Fibroblast of lung (primary cell): Measurements from ENCODE around the gene ROCK1. TPM values are rescaled to one million over a fixed set of nuclear protein-coding genes. Genes with fewer than 3 reads are reported as not detected.
"Not testable (repeated sequence)": the region's sequence is repeated elsewhere in the genome, so short reads cannot be mapped to it uniquely, and the experiment has no call there.

Experiments
- DNase-seq, 2 donors: peaks; one replicate each; pipeline versions ENCODE4 v3.0.0 to v3.0.0-alpha.2; 2010; ENCODE audit warnings: low read depth in 2 of 2
- H2AFZ ChIP-seq: 2 replicates; pipeline ENCODE4 v1.5.1; 2012; ENCODE audit warnings: low read length, control low read depth, inconsistent platforms
- H3K27ac ChIP-seq: 2 replicates; pipeline ENCODE4 v1.5.1; 2011; ENCODE audit warnings: low read length, control low read depth; ENCODE audit not compliant: insufficient read depth
- H3K27me3 ChIP-seq: 2 replicates; pipeline ENCODE4 v1.5.1; 2011; ENCODE audit warnings: mild to moderate bottlenecking, low read length; ENCODE audit not compliant: control insufficient read depth, insufficient read depth
- H3K36me3 ChIP-seq: 2 replicates; pipeline ENCODE4 v1.5.1; 2011; ENCODE audit warnings: low read length; ENCODE audit not compliant: control insufficient read depth, insufficient read depth
- H3K4me1 ChIP-seq: 2 replicates; pipeline ENCODE4 v1.5.1; 2011; ENCODE audit warnings: low read length; ENCODE audit not compliant: control insufficient read depth, insufficient read depth; ENCODE audit errors: extremely low read depth
- H3K4me2 ChIP-seq: 2 replicates; pipeline ENCODE4 v1.5.1; 2011; ENCODE audit warnings: low read length, control low read depth; ENCODE audit not compliant: insufficient read depth; ENCODE audit errors: extremely low read depth
- H3K4me3 ChIP-seq, 4 experiments: fragments of 200-600 bp in 1 of 4; sonication (generic) in 1 of 4; replicated peaks in 1 of 4; 2 replicates each; pipeline ENCODE4 v1.5.1; 2011 to 2016; ENCODE audit warnings: low read length in 4 of 4, low read depth in 3 of 4, mild to moderate bottlenecking in 3 of 4, control low read depth in 2 of 4, inconsistent platforms in 1 of 4, mixed read lengths in 1 of 4; ENCODE audit not compliant: insufficient read depth in 1 of 4; ENCODE audit errors: control extremely low read depth in 1 of 4
- H3K79me2 ChIP-seq: 2 replicates; pipeline ENCODE4 v1.5.1; 2012; ENCODE audit warnings: mild to moderate bottlenecking, low read length, inconsistent platforms; ENCODE audit not compliant: control insufficient read depth, insufficient read depth
- H3K9ac ChIP-seq: 2 replicates; pipeline ENCODE4 v1.5.1; 2011; ENCODE audit warnings: mild to moderate bottlenecking, low read length, control low read depth; ENCODE audit not compliant: insufficient read depth
- H3K9me3 ChIP-seq: 2 replicates; pipeline ENCODE4 v1.5.1; 2012; ENCODE audit warnings: low read depth, low read length; ENCODE audit not compliant: control insufficient read depth, insufficient read depth
- H4K20me1 ChIP-seq: 2 replicates; pipeline ENCODE4 v1.5.1; 2011; ENCODE audit warnings: low read length; ENCODE audit not compliant: control insufficient read depth, insufficient read depth; ENCODE audit errors: extremely low read depth
- CTCF ChIP-seq, 2 donors: IDR thresholded peaks in 1 of 2; conservative IDR thresholded peaks in 1 of 2; 1 replicate in 1 of 2; 2 replicates in 1 of 2; pipeline ENCODE4 v1.5.1; 2011 to 2012; ENCODE audit warnings: low read length in 2 of 2, control low read depth in 1 of 2, inconsistent platforms in 1 of 2, low read depth in 1 of 2, mild to moderate bottlenecking in 1 of 2
- EZH2 ChIP-seq: IDR thresholded peaks from 2 replicates; pipeline ENCODE4 v1.5.1; 2012; ENCODE audit warnings: low read length, control low read depth, mild to moderate bottlenecking; ENCODE audit errors: missing control alignments
- polyA plus RNA-seq, 2 donors: library from polyadenylated mRNA; depleted of rRNA in 1 of 2; stranded (reverse) in 1 of 2; unstranded in 1 of 2; fragments of >200 nt; gene quantifications; 2 replicates each; pipeline ENCODE4 v1.2.1, GENCODE V29; 2011 to 2012; ENCODE audit warnings: missing spikeins in 1 of 2
- total RNA-seq: library from RNA; depleted of rRNA; stranded (reverse); fragments of >200 nt; gene quantifications from 2 replicates; pipeline ENCODE4 v1.2.1, GENCODE V29; 2014

ROCK1 gene
- total and polyA plus RNA-seq, 2 donors (not counting 1 experiment from before 2014, with no cell fraction given), result 33.2 to 55.2 TPM

DNA sequence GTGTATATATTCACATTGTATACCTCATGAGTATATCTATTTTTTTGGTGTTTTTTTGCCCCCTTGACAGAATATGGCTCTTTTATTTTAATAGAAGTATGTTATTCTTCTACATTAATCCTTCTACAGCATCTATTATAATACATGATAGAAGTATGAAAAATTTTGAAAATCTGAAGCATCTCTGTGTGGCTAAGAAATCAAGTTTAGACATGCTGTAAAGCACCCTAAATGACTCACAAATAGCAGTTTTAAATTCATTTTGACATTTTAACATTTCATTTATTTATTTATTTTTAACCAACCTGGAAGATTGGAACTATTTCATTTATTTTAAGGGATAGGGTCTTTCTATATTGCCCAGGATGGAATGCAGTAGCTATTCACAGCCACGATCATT lies 33.8 kb upstream of the ROCK1 start:
- Histone ChIP-seq H3K36me3 (no peaks in the 10 kb centered on the region), H3K79me2 (no peaks in the 10 kb centered on the region), H3K27me3 (no peaks in the 10 kb centered on the region), H3K4me2 (no peak overlapping the region), H3K27ac (no peak overlapping the region), H2AFZ (no peak overlapping the region), H3K4me3 (no peak overlapping the region), H3K9me3 (no peaks in the 10 kb centered on the region), H3K9ac (no peak overlapping the region), H3K4me1 (peaks cover 4% of the 10 kb centered on the region), H4K20me1 (no peaks in the 10 kb centered on the region)
- DNase-seq, result no peak
- no peak for TF ChIP-seq CTCF (conservative IDR thresholded peaks at IDR 0.05 in 1 of 2, IDR thresholded peaks at IDR 0.05 in 1 of 2; ENCODE audit: low read depth in 1 of 2, low read length in 2 of 2)
- TF ChIP-seq EZH2, result no peak

DNA sequence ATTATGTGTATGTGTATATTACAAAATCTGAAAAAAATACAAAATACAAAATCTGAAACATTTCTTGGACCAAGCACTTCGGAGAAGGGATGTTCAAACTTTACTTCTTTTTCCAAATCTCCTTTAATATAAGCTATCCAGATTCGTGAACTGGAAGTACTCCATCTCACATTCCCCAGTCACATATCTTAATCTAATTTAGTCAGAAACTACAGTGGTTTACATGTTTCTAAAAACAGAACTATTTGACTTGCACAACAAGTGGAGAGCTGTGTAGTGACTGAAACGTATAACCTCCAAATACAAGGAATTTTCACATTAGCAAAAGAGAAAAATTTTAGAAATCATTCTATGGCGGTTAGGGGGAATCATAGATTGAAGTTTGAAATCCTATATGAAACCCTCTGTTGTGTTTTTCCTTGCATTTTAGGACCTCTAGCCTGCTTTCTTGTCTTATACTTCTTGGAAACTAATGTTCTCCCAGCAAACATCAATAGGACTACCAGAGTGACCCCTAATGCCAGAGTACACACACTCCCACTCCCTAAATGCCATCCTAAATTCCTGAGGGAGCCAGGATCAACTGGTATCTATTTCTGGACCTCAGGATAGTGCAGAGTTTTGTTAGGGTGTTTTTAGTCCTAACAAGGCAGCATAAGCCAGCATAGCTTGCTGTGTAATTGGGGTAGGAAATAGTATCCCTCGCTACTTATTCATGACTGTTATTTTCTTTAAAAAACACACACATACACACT lies 30.2 kb upstream of the ROCK1 start:
- Histone ChIP-seq H3K27me3 (no peaks in the 10 kb centered on the region), H3K79me2 (no peaks in the 10 kb centered on the region), H3K36me3 (no peaks in the 10 kb centered on the region), H3K27ac (no peak overlapping the region), H3K4me2 (no peak overlapping the region), H3K4me1 (peaks cover 4% of the 10 kb centered on the region), H2AFZ (peak overlapping the region; percentile 39), H4K20me1 (no peaks in the 10 kb centered on the region), H3K9me3 (no peaks in the 10 kb centered on the region), H3K4me3 (no peak overlapping the region), H3K9ac (no peak overlapping the region)
- no peak for DNase-seq
- TF ChIP-seq CTCF (conservative IDR thresholded peaks at IDR 0.05 in 1 of 2, IDR thresholded peaks at IDR 0.05 in 1 of 2; ENCODE audit: low read depth in 1 of 2, low read length in 2 of 2) (no peak), EZH2 (no peak)

DNA sequence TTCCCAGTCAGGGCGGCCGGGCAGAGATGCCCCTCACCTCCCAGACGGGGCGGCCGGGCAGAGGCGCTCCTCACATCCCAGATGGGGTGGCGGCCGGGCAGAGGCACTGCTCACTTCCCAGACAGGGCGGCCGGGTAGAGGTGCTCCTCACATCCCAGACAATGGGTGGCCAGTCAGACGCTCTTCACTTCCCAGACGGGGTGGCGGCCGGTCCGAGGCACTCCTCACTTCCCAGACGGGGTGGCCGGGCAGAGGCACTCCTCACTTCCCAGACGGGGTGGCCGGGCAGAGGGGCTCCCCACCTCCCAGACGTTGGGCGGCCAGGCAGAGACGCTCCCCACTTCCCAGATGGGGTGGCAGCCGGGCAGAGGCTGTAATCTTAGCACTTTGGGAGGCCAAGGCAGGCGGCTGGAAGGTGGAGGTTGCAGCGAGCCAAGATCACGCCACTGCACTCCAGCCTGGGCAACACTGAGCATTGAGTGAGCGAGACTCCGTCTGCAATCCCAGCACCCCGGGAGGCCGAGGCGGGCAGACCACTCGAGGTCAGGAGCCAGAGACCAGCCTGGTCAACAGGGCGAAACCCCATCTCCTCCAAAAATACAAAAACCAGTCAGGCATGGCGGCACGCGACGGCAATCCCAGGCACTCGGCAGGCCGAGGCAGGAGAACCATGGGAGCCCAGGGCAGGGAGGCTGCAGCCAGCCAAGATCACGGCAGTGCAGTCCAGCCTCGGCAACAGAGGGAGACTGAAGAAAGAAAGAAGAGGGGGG lies 26.3 kb upstream of the ROCK1 start:
- H3K79me2 ChIP-seq, H3K4me3 ChIP-seq, H3K27ac ChIP-seq, H3K27me3 ChIP-seq, DNase-seq, H3K4me2 ChIP-seq, H3K9ac ChIP-seq, H3K36me3 ChIP-seq, H3K4me1 ChIP-seq, H4K20me1 ChIP-seq, H3K9me3 ChIP-seq, H2AFZ ChIP-seq: not testable (repeated sequence)
